GM08714 (cell line): ENCODE measurements around the gene CHST1.

Experiments used
- H3K4me3 ChIP-seq: fragments of 200-500 bp; sonication (Bioruptor generic); 2 replicates; pipeline ENCODE4 v1.5.1; 2014; ENCODE audit warnings: mild to moderate bottlenecking, low read length, inconsistent platforms
- ZNF274 ChIP-seq: IDR thresholded peaks from 2 replicates; pipeline ENCODE4 v1.6.1; 2012; ENCODE audit warnings: mild to moderate bottlenecking, low read depth, low read length

CHST1 gene

DNA sequence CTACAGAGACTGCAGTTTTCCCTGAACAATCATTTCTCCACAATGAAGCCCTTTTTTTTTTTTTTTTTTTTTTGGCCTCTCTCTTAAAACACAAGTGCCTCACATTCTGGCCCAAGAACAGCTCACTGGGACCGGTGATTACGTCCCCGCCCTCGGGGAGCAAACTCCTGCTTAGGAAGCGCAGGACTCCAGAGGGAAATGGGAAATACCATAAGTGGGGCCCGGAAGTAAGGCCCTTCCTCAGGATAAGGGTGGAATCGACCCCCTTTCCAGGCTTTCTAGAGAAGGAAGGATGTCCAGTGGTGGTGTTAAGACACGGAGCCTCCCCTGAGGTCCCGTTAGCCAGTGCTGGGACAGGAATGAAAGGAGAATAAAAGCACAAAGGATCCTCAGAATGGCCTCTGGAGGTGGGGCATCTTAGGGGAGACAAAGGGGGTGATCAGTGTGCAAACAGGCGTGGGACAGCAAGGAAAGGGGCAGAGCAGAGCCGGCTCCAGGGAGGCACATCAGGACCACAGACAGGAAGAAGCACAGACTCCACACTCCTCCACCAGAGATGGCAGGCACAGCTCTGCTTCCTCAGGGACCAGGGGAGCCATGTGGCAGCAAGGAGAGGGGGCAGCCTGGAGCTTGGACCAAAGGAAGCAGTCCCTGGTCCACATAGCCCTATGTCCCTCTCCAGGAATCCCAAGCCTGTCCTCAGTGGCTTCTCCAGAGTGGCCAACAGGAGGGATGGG is 61.3 kb downstream of the CHST1 start:
- H3K4me3 ChIP-seq, result no peak overlapping the region
- TF ChIP-seq ZNF274, result no peak

DNA sequence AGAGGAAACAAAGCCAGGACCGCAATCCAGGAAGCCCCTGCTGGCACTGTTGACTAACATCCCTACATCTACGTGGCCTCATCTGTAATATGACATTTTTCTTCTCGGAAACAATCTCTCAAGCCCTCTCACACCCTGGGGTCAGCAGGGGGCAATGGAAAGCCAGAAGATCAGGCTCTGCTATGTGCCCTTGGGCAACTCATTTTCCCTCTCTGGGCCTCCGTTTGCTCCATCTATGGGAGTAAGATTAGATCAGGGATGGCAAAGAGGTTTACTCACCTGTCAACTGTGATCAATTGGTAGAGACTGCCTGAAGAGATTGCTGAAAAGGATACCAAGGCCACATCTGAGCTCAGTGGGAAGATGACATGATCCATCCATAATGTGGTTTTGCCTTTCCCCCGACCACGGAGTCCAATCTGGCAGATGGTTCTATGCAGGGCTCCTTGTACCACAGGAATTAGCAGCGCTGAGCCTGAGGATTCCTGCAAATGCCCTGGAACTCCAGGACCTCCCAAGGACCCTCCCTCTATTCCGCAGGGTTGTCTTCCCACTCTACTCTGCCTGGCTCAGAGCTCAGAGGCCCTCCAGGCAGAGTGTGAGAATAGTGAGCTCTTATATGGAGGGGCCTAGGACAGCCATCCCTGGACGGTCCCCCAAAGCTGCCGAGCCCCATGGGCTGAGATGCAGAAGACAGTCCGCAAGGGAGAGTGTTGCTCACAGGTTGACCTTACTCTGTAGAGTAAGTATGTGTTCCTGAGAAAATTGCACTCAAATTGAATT is 66.1 kb downstream of the CHST1 start:
- no peak overlapping the region for H3K4me3 ChIP-seq
- TF ChIP-seq ZNF274, result no peak
